NT2/D1 (cell line): ENCODE data around the gene MAN2A1.

Experiments
- SUZ12 ChIP-seq: IDR thresholded peaks from 2 replicates; pipeline ENCODE4 v1.6.1; 2011; ENCODE audit not compliant: insufficient read length, insufficient read depth; ENCODE audit errors: extremely low read depth
- YY1 ChIP-seq: IDR thresholded peaks from 2 replicates; pipeline ENCODE4 v1.6.1; 2011; ENCODE audit not compliant: insufficient read length, insufficient read depth
- ZNF274 ChIP-seq: IDR thresholded peaks from 2 replicates; pipeline ENCODE4 v1.6.1; 2011; ENCODE audit warnings: mild to moderate bottlenecking, low read depth, low read length

DNA sequence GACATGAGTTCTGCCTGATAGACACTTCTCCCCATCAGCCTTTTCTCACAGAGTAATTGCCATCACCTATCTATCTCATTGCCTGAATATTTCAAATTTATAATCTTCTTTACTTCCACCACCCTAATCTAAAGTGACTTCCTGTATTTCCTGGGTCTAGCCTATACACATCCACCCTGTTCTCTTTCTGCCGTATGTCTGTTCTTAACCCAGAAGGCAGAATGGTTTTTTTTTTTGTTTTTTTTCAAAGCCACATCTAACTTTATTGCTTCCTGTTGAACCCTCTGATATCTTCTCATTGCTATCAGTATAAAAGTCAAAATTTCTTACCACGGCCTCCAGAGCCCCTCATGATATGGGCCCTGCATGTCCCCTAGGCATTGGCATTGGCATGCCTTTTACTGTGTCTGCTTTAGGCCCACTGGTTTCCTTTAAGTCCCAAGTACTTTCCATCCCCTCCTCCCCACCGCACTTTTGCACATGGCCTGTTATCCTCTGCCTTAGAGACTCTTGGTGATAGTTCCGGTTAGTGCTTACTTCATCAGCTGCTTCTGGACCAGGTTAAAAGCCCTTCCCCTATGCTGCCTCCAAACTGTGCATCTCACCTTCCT lies 159.9 kb downstream of the MAN2A1 start:
- TF ChIP-seq ZNF274 (no peak), YY1 (no peak), SUZ12 (no peak)
